ENCODE measurements around the gene CBR1.

GRCh38 chr21:36093512-36093911 lies 23.7 kb downstream of the CBR1 start:
- TF ChIP-seq YY1 (IDR thresholded peaks at IDR 0.05; ENCODE audit: insufficient read depth, insufficient read length) (no peak), SUZ12 (IDR thresholded peaks at IDR 0.05; ENCODE audit: extremely low read depth, insufficient read depth, insufficient read length) (no peak)
